Fibroblast of lung (primary cell): Measurements from ENCODE around the gene PKNOX2. TPM values are rescaled to one million over a fixed set of nuclear protein-coding genes. Genes with fewer than 3 reads are reported as not detected.

Experiments used
- DNase-seq, 2 donors: peaks; one replicate each; pipeline versions ENCODE4 v3.0.0 to v3.0.0-alpha.2; 2010; ENCODE audit warnings: low read depth in 2 of 2
- H2AFZ ChIP-seq: 2 replicates; pipeline ENCODE4 v1.5.1; 2012; ENCODE audit warnings: low read length, control low read depth, inconsistent platforms
- H3K27ac ChIP-seq: 2 replicates; pipeline ENCODE4 v1.5.1; 2011; ENCODE audit warnings: low read length, control low read depth; ENCODE audit not compliant: insufficient read depth
- H3K27me3 ChIP-seq: 2 replicates; pipeline ENCODE4 v1.5.1; 2011; ENCODE audit warnings: mild to moderate bottlenecking, low read length; ENCODE audit not compliant: control insufficient read depth, insufficient read depth
- H3K36me3 ChIP-seq: 2 replicates; pipeline ENCODE4 v1.5.1; 2011; ENCODE audit warnings: low read length; ENCODE audit not compliant: control insufficient read depth, insufficient read depth
- H3K4me1 ChIP-seq: 2 replicates; pipeline ENCODE4 v1.5.1; 2011; ENCODE audit warnings: low read length; ENCODE audit not compliant: control insufficient read depth, insufficient read depth; ENCODE audit errors: extremely low read depth
- H3K4me2 ChIP-seq: 2 replicates; pipeline ENCODE4 v1.5.1; 2011; ENCODE audit warnings: low read length, control low read depth; ENCODE audit not compliant: insufficient read depth; ENCODE audit errors: extremely low read depth
- H3K4me3 ChIP-seq, 4 experiments: fragments of 200-600 bp in 1 of 4; sonication (generic) in 1 of 4; replicated peaks in 1 of 4; 2 replicates each; pipeline ENCODE4 v1.5.1; 2011 to 2016; ENCODE audit warnings: low read length in 4 of 4, low read depth in 3 of 4, mild to moderate bottlenecking in 3 of 4, control low read depth in 2 of 4, inconsistent platforms in 1 of 4, mixed read lengths in 1 of 4; ENCODE audit not compliant: insufficient read depth in 1 of 4; ENCODE audit errors: control extremely low read depth in 1 of 4
- H3K79me2 ChIP-seq: 2 replicates; pipeline ENCODE4 v1.5.1; 2012; ENCODE audit warnings: mild to moderate bottlenecking, low read length, inconsistent platforms; ENCODE audit not compliant: control insufficient read depth, insufficient read depth
- H3K9ac ChIP-seq: 2 replicates; pipeline ENCODE4 v1.5.1; 2011; ENCODE audit warnings: mild to moderate bottlenecking, low read length, control low read depth; ENCODE audit not compliant: insufficient read depth
- H3K9me3 ChIP-seq: 2 replicates; pipeline ENCODE4 v1.5.1; 2012; ENCODE audit warnings: low read depth, low read length; ENCODE audit not compliant: control insufficient read depth, insufficient read depth
- H4K20me1 ChIP-seq: 2 replicates; pipeline ENCODE4 v1.5.1; 2011; ENCODE audit warnings: low read length; ENCODE audit not compliant: control insufficient read depth, insufficient read depth; ENCODE audit errors: extremely low read depth
- EZH2 ChIP-seq: IDR thresholded peaks from 2 replicates; pipeline ENCODE4 v1.5.1; 2012; ENCODE audit warnings: low read length, control low read depth, mild to moderate bottlenecking; ENCODE audit errors: missing control alignments
- polyA plus RNA-seq, 2 donors: library from polyadenylated mRNA; depleted of rRNA in 1 of 2; stranded (reverse) in 1 of 2; unstranded in 1 of 2; fragments of >200 nt; gene quantifications; 2 replicates each; pipeline ENCODE4 v1.2.1, GENCODE V29; 2011 to 2012; ENCODE audit warnings: missing spikeins in 1 of 2
- total RNA-seq: library from RNA; depleted of rRNA; stranded (reverse); fragments of >200 nt; gene quantifications from 2 replicates; pipeline ENCODE4 v1.2.1, GENCODE V29; 2014
- TF ChIP-seq, protein P1 (sequence below), 2 donors: IDR thresholded peaks in 1 of 2; conservative IDR thresholded peaks in 1 of 2; 1 replicate in 1 of 2; 2 replicates in 1 of 2; pipeline ENCODE4 v1.5.1; 2011 to 2012; ENCODE audit warnings: low read length in 2 of 2, control low read depth in 1 of 2, inconsistent platforms in 1 of 2, low read depth in 1 of 2, mild to moderate bottlenecking in 1 of 2

Gene PKNOX2
- total and polyA plus RNA-seq, 2 donors (not counting 1 experiment from before 2014, with no cell fraction given) = 0.33 to 2.2 TPM

DNA sequence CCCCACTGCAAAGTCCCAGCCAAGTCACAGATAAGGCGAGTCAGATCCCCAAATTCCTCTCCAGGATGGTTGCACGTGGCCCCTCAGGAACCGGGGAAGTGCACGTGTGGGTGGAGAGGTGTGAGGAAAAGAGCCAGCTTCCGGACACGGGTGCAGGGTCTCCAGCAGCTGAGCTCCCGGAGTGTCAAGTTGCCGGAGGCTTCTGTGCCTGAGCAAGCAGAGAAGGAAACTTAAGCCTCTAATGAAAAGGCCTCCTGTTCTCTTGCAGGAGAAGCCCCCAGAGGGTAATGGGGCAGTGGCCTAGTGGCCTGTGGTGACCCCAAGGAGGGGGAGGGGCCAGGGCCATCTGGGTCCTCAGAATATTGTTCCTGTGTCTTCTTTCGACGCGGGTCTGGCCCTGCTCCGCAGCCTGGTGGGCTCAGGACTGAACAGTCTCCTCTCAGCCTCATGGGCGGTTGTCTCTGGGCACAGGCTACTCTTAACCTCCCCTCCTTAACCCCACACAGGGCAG is 183.6 kb downstream of the PKNOX2 start:
- Histone ChIP-seq H3K4me1 (peaks cover 2% of the 10 kb centered on the region), H3K9me3 (no peaks in the 10 kb centered on the region), H2AFZ (no peak overlapping the region), H3K79me2 (no peaks in the 10 kb centered on the region), H3K4me3 (no peak overlapping the region), H3K27ac (no peak overlapping the region), H3K9ac (no peak overlapping the region), H4K20me1 (no peaks in the 10 kb centered on the region), H3K4me2 (no peak overlapping the region), H3K27me3 (peaks cover 11% of the 10 kb centered on the region), H3K36me3 (no peaks in the 10 kb centered on the region)
- DNase-seq = no peak
- TF ChIP-seq, protein P1, sequence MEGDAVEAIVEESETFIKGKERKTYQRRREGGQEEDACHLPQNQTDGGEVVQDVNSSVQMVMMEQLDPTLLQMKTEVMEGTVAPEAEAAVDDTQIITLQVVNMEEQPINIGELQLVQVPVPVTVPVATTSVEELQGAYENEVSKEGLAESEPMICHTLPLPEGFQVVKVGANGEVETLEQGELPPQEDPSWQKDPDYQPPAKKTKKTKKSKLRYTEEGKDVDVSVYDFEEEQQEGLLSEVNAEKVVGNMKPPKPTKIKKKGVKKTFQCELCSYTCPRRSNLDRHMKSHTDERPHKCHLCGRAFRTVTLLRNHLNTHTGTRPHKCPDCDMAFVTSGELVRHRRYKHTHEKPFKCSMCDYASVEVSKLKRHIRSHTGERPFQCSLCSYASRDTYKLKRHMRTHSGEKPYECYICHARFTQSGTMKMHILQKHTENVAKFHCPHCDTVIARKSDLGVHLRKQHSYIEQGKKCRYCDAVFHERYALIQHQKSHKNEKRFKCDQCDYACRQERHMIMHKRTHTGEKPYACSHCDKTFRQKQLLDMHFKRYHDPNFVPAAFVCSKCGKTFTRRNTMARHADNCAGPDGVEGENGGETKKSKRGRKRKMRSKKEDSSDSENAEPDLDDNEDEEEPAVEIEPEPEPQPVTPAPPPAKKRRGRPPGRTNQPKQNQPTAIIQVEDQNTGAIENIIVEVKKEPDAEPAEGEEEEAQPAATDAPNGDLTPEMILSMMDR (conservative IDR thresholded peaks at IDR 0.05 in 1 of 2, IDR thresholded peaks at IDR 0.05 in 1 of 2; ENCODE audit: low read depth in 1 of 2, low read length in 2 of 2) = no peak
- TF ChIP-seq EZH2 = no peak

DNA sequence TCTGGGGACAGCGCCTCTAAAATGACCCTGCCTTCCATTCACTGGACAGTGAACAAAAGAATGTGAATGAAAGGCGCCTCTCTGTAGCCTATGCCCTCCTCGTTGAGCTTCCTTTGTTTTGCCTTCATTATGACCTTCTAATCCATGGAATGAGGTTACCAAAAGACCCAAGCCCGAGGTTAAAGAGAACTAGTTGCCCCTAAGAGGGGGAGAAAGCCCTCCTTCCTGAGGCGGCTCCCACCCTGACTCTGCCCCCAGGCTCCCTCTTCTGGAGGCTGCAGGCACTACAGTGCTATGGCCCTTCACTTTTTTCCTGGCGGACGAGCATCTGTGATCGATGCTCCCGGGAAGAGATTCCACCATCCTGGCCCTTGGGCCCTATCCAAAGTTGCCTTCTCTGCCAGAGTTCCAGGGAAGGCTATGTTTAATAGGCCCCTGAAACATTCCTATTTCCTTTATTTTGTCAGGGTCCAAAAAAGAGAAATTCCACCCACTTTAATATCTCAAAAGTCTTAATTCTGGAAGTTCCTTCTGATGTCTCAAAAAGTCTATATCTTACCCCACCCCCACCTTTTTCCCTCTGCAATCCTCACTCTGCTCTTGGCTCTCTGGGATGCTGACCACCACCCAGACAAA is 184.2 kb downstream of the PKNOX2 start:
- H3K4me1 ChIP-seq = peaks cover 2% of the 10 kb centered on the region
- H3K79me2 ChIP-seq = no peaks in the 10 kb centered on the region
- DNase-seq = peak; percentile 23 to 29
- no peak overlapping the region for H3K4me3 ChIP-seq
- no peak overlapping the region for H3K9ac ChIP-seq
- TF ChIP-seq EZH2 = no peak
- TF ChIP-seq, protein P1 (conservative IDR thresholded peaks at IDR 0.05 in 1 of 2, IDR thresholded peaks at IDR 0.05 in 1 of 2; ENCODE audit: low read depth in 1 of 2, low read length in 2 of 2) = peak; percentile 98 to 99
- peaks cover 11% of the 10 kb centered on the region for H3K27me3 ChIP-seq
- no peaks in the 10 kb centered on the region for H4K20me1 ChIP-seq
- no peaks in the 10 kb centered on the region for H3K36me3 ChIP-seq
- no peak overlapping the region for H3K4me2 ChIP-seq
- no peak overlapping the region for H2AFZ ChIP-seq
- H3K27ac ChIP-seq = no peak overlapping the region
- H3K9me3 ChIP-seq = no peaks in the 10 kb centered on the region

DNA sequence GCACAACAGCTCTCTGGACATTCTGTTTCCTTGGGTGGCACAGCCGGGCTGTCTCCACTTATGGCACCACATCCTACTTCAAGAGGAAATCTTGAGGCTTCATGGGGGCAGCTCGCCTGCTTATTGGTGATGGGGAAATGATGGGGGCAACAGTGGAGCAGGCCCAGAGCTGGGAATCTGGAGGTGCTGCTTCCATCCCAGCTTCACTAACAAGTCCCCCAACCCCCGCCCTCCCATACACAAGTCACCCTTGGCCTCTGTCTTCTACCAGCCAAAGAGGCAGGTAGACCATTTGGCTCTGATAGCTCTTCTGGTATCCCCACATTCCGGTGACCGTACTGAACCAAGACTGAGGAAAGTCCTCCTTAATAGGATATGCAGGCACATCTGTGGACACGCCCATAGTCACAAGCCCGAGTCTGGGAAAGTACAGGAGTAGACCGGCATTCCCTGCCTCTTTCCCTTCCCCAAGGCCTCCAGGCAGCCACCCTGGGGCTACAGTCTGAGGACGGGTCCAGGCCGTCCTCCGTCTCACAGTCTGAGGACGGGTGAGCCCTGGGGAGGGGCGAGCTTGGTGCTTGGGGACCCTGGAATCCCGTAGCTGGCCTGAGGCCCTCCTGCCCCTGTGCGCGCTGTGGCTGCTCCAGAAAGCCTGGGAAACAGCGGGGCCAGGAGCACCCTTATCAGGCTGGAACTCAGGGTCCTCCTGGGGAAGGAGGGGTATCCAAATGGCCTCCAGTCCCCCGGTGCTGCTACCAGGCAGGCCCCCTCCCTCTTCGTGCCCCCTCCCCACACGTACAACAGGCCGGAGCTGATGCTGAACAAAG is 185.9 kb downstream of the PKNOX2 start:
- no peak overlapping the region for H2AFZ ChIP-seq
- no peak overlapping the region for H3K4me3 ChIP-seq
- H3K27me3 ChIP-seq = peaks cover 11% of the 10 kb centered on the region
- no peak for TF ChIP-seq EZH2
- TF ChIP-seq, protein P1 (conservative IDR thresholded peaks at IDR 0.05 in 1 of 2, IDR thresholded peaks at IDR 0.05 in 1 of 2; ENCODE audit: low read depth in 1 of 2, low read length in 2 of 2) = no peak
- H3K4me1 ChIP-seq = peaks cover 2% of the 10 kb centered on the region
- no peak overlapping the region for H3K4me2 ChIP-seq
- H3K9me3 ChIP-seq = no peaks in the 10 kb centered on the region
- DNase-seq = no peak
- H3K27ac ChIP-seq = no peak overlapping the region
- H3K36me3 ChIP-seq = no peaks in the 10 kb centered on the region
- H3K79me2 ChIP-seq = no peaks in the 10 kb centered on the region
- H3K9ac ChIP-seq = no peak overlapping the region
- no peaks in the 10 kb centered on the region for H4K20me1 ChIP-seq
